BJ (cell line): ENCODE data around the gene VPS8. TPM values are rescaled to one million over a fixed set of nuclear protein-coding genes. Genes with fewer than 3 reads are reported as not detected.

Experiments used
- CTCF ChIA-PET: fragments of 350-600 bp; formaldehyde crosslinking; extraction: SDS; loops from one replicate; lab custom pipeline; 2021; ENCODE audit warnings: antibody characterized with exemption, inconsistent platforms; lab: Yijun Ruan, JAX
- POLR2A ChIA-PET: fragments of 300-600 bp; sonication (Branson Sonifier 250); formaldehyde crosslinking; extraction: SDS; loops from one replicate; lab custom pipeline; 2021; ENCODE audit warnings: antibody characterized with exemption; lab: Charles Lee
- DNase-seq: peaks from one replicate; pipeline ENCODE4 v3.0.0-alpha.2; 2011; ENCODE audit warnings: low read depth
- H3K27me3 ChIP-seq: 2 replicates; pipeline ENCODE4 v1.6.0; 2011; ENCODE audit warnings: low read length; ENCODE audit not compliant: control insufficient read depth, insufficient read depth
- H3K36me3 ChIP-seq: 2 replicates; pipeline ENCODE4 v1.5.1; 2011; ENCODE audit warnings: low read length; ENCODE audit not compliant: control insufficient read depth, insufficient read depth
- H3K4me3 ChIP-seq: 2 replicates; pipeline ENCODE4 v1.5.1; 2011; ENCODE audit warnings: low read depth, mild to moderate bottlenecking, control low read depth, low read length
- CTCF ChIP-seq: IDR thresholded peaks from 2 replicates; pipeline ENCODE4 v1.5.1; 2011; ENCODE audit warnings: low read depth, mild to moderate bottlenecking, control low read depth, inconsistent platforms, low read length, moderate library complexity; ENCODE audit not compliant: insufficient read depth
- polyA plus RNA-seq: library from polyadenylated mRNA; depleted of rRNA; stranded (reverse); fragments of >200 nt; gene quantifications from 2 replicates; pipeline ENCODE4 v1.2.3, GENCODE V29; 2011

VPS8 gene
- polyA plus RNA-seq, 1 experiment: 14.3 TPM

GRCh38 chr3:184880276-184881019 is 68.5 kb downstream of the VPS8 start:
- POLR2A ChIA-PET: interaction anchor here (1.0 kb wide), 1 partner anchor 8 kb away, joined by 3 read pairs; no protein-coding TSS in a partner anchor
- Histone ChIP-seq H3K4me3 (no peak overlapping the region), H3K27me3 (no peaks in the 10 kb centered on the region), H3K36me3 (peaks cover 1% of the 10 kb centered on the region)
- DNase-seq: no peak
- CTCF ChIA-PET: interaction anchor here (2.6 kb wide), 1 partner anchor 389 kb away, joined by 9 read pairs; no protein-coding TSS in a partner anchor
- TF ChIP-seq CTCF: no peak

GRCh38 chr3:184884359-184885017 is 72.5 kb downstream of the VPS8 start:
- CTCF ChIA-PET: interaction anchor here (0.7 to 1.2 kb wide), 4 partner anchors 9 to 385 kb away, joined by 3 to 4 read pairs (median 3); no protein-coding TSS in a partner anchor

GRCh38 chr3:184885112-184885511 is 73.1 kb downstream of the VPS8 start:
- no peaks in the 10 kb centered on the region; the same call in 1 of the 2 replicates for H3K36me3 ChIP-seq
- ChIA-PET POLR2A (no interaction called here), CTCF (interaction anchor here (0.6 to 1.2 kb wide), 4 partner anchors 9 to 385 kb away, joined by 3 read pairs; no protein-coding TSS in a partner anchor)
- no peak for TF ChIP-seq CTCF
- H3K27me3 ChIP-seq: no peaks in the 10 kb centered on the region
- no peak overlapping the region for H3K4me3 ChIP-seq
- no peak for DNase-seq

More at GRCh38 chr3:184884359-184885017, 72.5 kb downstream of the VPS8 start:
- no peak for TF ChIP-seq CTCF
- Histone ChIP-seq H3K36me3 (no peaks in the 10 kb centered on the region; the same call in 1 of the 2 replicates), H3K4me3 (no peak overlapping the region), H3K27me3 (no peaks in the 10 kb centered on the region)
- POLR2A ChIA-PET: no interaction called here
- no peak for DNase-seq

DNA sequence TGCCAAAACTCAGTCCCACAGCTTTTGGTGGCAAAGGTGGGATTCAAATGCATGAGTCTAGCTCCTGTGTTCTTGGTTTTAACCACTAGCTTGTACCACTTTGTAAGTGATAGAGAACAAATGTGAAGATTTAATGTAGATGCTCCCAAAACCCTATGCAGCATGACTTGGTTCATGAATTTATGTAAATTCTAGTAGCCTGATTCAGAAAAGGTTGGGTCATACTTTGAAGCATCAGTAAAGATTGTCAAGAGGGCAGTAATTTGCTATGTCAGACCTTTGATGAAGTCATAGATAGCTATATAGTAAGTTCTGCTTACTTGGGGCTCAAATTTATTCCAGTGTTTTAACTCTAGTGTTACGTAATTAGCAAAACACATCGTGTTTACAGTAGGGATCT is 75.6 kb downstream of the VPS8 start:
- Histone ChIP-seq H3K27me3 (no peaks in the 10 kb centered on the region), H3K4me3 (no peak overlapping the region), H3K36me3 (no peaks in the 10 kb centered on the region; the same call in 1 of the 2 replicates)
- no peak for TF ChIP-seq CTCF
- no peak for DNase-seq
- POLR2A ChIA-PET: no interaction called here
- CTCF ChIA-PET: interaction anchor here (1.4 kb wide), 1 partner anchor 12 kb away, joined by 3 read pairs; no protein-coding TSS in a partner anchor

DNA sequence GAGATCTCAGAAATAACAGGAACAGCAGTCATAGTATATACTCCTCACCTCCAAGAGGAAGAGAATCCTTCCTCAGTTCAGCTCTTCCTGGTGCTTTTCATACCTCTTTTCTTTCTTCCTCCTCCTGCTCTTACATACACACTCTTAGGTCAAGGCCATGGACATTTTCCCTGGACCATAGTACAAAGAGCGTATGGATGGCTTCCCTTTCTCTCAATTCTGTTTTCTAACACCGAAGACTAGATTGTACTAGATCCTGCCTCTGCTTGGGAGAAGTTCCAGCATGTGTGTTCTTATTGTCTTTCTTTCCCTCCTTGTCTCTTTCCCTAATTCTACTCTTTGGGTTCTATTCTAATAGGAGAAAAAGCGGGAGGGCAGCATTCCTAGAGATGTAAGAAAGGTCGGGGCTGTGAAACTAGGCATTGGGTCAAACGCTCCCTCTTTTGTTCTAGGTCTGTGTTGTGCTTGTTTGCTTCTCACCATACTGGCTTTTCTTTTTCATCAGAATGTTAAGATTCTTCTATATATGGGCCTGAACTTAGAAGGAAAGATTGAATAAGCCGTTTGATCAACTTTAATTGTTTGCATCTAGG is 77.4 kb downstream of the VPS8 start:
- H3K27me3 ChIP-seq: no peaks in the 10 kb centered on the region
- H3K36me3 ChIP-seq: no peaks in the 10 kb centered on the region; the same call in 1 of the 2 replicates
- ChIA-PET POLR2A (no interaction called here), CTCF (no interaction called here)
- TF ChIP-seq CTCF: no peak
- DNase-seq: no peak
- H3K4me3 ChIP-seq: no peak overlapping the region
